HG02973 (cell line): ENCODE results near the gene PON2.
"Not testable (repeated sequence)": the region's sequence is repeated elsewhere in the genome, so short reads cannot be mapped to it uniquely, and the experiment has no call there.

ENCODE experiments used
- ATAC-seq: cut with Tn5 transposase; IDR thresholded peaks from one replicate; pipeline ENCODE4 v1.9.1; 2021; ENCODE audit warnings: moderate library complexity; ENCODE audit not compliant: unreplicated experiment

Gene PON2

GRCh38 chr7:95407751-95408150 is 27.1 kb downstream of the PON2 start:
- no peak for ATAC-seq

DNA sequence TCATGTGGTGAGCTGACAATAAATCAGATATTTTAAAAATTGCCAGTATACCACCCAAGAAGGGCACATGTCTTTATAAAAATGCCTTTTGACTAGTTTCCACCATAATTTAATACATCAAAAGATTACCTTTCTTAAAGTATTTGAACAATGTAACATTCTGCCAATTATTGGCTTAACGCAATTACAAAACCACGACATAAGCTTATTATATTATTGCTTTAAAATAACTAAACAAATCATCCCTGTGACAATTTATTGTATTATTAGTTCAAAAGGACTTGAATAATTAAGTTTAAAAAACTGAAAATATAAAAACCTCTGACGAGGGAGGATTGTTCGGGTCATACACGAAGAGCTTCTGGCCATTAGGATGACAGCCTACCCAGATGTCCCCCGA is 29.0 kb downstream of the PON2 start:
- ATAC-seq = no peak

GRCh38 chr7:95405208-95405607 is 29.6 kb downstream of the PON2 start:
- ATAC-seq = no peak

- ATAC-seq = no peak
Observed at GRCh38 chr7:95404316-95404865, 30.4 kb downstream of the PON2 start.

DNA sequence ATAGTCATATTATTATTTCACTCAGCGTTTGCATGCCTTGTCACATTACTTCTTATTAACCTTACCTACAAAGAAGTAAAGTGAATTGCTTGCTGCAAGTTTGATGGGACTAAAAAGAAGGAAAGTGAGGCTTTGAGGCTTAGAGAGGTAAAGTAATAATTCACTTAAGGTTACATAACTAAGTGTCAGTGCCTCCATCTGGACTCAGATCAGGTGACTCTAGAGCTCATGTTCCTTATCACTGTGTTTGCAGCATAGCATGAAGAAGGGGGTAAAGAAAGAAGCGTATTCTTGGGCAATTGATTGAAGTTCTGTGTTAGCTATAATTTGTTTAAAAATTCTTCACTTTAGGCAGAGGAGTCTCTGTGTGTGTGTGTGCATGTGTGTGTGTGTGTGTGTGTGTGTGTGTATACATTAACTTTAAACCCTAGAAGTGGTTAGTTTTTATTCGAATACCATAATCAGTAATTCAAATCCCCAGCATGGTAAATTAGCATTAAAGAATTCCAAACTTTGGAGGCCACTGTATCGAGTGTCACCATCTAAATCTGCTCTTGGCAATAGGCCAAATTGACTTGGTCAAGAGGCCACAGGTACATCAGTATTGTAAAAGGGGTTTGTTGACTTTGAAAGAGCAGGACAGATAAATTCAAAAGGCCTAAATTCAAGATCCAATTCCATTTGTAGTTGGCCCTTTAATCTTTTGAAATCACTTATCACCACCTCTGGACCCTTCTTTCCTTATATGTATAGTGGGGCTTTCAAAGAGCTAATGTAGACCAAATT is 36.5 kb downstream of the PON2 start:
- ATAC-seq = no peak

GRCh38 chr7:95397381-95397780 is 37.4 kb downstream of the PON2 start:
- no peak for ATAC-seq

DNA sequence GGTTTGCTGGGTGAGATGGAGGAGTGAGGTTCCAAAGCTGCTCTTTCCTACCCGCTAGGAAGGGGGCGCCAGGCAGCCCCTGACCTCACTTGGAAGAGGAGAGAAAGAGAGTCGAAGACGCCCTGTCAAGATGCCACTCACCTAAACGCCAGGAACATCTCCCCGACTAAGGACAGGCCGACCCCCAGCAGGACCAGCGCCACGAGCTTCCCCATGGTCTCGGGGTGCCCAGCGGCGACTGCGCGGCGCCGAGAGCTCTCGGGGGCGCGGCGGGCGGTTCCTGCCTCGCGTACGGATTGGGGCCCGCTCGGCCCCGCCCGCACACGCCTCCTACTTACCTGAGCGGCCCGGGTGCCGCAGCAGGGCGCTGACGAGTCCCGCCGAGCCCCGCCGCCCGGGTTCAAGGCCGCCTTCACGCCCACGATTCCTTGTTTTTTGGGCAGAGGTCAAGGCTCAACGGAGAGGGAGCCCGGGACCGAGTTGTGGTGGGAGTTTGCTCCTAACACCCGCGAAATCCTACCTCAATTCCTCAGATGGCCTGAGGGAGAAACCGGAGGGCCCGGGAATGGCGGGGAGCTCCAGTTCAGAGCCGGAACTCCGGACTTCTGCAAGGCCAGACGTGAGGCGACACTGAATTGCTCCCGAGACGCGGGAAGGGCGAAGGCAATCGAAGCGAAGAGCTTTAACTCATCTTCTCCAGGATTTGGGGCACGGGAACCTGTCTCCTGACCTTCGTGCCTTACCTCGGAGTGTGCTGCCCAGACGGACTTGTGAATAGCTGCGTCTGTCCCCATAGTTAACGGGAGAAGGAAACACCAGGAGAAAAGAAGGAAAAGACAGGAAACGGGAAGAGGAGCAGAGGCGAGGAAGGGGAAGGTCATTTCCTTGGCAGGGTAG is 38.4 kb downstream of the PON2 start, which contains the start of gene PON3:
TSS of gene PON3 (minus strand) at position 240 of the 897 bp plus-strand sequence. CDS start at position 215, 25 bp downstream.
- no peak for ATAC-seq

DNA sequence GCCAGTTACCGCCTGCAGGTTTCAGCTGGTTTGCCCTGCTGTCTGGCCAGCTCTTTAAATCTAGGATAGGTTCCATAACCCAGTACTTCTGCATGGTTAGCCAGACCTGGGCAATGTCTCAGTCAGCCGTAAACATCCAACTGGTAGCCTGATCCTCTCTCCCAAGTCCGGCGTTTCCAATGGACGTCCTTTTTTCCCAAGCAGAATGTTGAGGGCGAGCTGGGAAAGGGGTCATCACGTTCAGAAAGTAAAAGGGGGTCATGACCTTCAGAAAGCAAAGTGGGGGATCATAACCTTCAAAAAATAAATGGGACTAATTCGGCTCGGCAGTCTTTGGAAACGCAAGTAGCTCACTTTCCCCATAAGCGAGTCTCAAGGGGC is 39.1 kb downstream of the PON2 start:
- ATAC-seq = no peak

DNA sequence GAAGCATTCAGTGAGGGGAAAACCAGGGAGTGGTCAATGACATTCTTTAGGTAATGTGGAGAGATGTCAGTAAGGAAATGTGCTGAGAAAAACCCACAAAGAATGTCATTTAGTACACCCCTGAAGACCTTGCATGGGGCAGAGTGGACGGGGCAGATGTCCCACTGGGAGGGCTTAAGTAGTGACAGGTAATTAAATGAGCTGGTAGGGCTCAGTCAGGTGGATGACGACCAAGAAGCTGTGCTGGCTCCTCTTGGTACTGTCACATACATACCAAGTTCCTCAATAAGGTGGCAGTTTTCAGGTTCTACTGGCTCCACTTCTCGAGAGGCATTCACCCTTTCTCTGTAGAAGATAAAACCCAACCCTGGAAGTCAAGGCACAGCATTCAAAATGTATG is 40.5 kb downstream of the PON2 start:
- no peak for ATAC-seq

- no peak for ATAC-seq
Observed at GRCh38 chr7:95391761-95392160, 43.1 kb downstream of the PON2 start.

DNA sequence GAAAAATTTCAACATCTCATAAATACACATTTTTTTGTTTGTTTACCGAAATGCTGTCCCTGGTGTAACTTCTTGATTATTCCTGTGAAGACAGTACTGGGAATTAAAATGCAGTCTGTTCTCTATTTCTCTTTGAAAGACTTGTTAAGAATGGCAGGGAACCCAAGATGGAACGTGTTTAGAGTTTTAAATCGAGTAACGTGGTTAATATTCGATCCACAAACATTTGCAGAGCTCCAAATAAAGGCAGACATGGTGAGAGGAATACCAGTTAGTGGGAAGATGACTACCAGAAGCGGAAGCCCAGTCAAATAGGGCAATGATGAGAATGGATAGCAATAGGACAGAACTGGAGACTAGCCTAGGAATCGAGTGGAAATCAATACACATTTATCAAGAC is 45.3 kb downstream of the PON2 start:
- ATAC-seq = no peak

DNA sequence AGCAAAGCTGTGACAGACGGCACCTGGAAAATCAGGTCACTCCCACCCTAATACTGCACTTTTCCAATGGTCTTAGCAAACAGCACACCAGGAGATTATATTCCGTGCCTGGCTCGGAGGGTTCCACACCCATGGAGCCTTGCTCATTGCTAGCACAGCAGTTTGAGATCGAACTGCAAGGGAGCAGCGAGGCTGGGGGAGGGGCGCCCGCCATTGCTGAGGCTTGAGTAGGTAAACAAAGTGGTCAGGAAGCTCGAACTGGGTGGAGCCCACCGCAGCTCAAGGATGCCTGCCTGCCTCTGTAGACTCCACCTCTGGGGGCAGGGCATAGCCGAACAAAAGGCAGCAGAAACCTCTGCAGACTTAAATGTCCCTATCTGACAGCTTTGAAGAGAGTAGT is 55.4 kb downstream of the PON2 start:
- not testable (repeated sequence) for ATAC-seq

DNA sequence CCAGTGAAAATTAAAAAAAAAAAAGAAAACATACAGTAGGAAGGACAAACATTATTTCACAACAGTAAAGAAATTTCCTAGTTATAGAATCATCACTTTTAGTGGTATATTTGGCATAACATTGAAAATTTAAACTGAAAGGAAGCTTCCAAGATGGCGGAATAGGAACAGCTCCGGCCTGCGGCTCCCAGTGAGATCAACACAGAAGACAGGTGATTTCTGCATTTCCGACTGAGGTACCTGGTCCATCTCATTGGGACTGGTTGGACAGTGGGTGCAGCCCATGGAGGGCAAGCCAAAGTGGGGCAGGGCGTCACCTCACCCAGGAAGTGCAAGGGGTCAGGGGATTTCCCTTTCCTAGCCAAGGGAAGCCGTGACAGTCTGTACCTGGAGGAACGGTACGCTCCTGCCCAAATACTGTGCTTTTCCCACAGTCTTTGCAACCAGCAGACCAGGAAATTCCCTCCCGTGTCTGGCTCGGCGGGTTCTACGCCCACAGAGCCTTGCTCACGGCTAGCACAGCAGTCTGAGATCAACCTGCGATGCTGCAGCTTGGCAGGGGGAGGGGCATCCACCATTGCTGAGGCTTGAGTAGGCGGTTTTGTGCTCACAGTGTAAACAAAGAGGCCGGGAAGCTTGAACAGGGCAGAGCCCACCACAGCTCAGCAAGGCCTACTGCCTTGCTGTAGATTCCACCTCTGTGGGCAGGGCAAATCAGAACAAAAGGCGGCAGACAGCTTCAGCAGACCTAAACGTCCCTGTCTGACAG is 58.0 kb downstream of the PON2 start:
- ATAC-seq = no peak

DNA sequence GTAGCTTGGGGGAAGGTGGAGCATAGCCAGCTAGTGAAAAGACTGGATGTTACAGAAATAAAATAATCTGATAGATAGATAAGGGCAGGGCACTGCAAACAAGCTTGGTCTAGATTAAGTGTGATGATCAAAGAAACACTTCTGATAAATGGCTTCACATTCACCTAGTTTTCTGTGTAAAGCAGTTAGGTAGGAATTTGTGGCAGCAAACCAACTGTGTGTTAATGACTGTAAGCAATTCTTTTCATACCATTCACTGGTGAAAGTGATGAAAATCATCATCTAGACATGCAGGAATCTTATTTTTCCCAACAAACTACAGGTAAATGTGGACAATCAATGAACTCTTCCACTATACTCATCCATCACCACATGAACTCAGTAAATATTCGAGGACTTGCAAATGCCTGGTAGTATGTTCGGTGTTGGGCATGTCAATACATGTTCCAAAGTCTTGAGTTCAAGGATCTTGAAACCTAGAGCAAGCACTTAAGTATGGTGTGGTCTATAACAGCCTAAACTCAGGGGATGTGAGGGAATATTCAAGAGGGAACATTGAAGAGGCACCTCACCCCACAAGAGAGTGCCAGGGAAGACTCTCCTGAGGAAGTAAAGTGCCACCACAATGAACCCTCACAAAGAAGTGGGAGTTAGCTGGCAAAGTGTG is 59.1 kb downstream of the PON2 start:
- ATAC-seq = no peak

DNA sequence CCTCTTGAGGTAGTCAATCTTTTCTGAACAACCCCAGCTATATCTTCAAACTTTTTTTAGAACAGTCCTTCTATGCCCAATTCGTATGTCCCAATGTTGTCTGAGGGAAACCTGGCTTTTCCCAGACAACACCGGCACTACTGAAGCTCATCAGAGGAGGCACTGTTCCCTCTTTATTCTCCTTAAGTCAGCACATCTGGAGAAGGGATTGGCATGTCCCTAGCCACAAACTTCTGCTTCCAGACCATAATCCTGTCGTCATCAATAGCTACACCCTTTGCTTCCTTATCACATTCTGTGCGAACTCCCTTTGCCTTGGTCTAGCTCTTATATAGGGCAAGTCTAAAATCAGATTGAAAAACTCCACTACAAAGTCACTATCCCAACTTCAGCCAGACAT is 61.5 kb downstream of the PON2 start:
- ATAC-seq = no peak

DNA sequence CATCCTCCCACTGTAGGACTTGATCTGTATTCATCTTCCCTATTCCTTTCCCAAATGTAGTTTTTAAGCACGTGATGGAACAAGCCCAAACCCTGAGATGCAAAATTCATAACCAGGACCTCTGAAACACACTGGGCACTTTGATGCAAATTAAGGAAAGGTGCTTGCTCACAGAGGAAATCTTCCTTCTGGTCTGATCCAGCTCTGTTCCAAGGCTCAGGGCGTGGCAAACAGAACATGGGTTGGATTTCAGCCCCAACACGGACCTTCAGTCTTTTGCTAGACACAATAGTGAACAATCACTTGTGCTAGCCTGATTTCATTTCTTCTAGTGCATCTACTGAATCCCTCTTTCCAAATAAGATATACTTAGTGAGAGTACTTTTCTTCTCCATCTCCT is 66.6 kb downstream of the PON2 start:
- ATAC-seq = no peak

DNA sequence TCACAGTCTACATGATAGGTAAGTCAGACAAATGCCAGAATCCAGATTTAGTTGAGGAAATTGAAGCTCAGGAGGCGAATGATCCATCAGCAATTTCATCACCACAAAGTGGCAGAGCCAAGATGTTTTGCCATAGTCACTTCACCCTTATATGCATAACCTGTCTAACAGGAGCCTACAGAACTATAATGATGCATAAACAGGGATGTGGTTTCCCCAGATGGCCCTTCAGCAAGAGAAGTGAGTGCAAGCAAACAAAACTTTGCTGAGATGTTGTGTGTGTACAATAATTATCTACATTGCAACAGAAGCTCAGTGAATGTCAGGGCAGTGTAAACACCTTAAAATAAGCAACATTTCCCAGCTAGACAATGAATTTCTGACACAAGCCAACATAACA is 67.2 kb downstream of the PON2 start:
- ATAC-seq = no peak

- ATAC-seq = no peak
Observed at GRCh38 chr7:95365151-95365550, 69.7 kb downstream of the PON2 start.

DNA sequence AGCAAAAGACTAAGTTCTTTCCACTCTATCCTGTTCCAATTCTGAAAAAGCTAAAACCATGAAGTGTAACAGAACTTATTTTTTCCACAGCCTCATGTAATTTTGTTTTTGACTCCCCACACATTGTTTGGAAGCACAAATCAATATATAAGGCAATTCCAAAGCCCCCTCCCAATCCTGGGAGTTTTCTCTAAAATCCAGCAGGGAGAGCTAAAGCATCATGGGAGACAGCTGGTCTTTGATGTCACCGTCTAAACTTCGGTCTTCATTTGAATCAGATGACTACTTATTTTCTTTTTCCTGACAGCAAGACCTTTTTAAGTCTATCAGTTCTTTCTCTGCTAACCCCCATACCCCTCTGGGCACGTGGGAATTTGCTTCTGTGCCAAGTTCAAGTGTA is 77.2 kb downstream of the PON2 start:
- ATAC-seq = no peak
